Endothelial cell of umbilical vein (primary cell): ENCODE measurements around the gene KRT81.

Experiments used
- GATA2 ChIP-seq: IDR thresholded peaks from 2 replicates; pipeline ENCODE4 v1.7.0; 2011; ENCODE audit warnings: low read depth, mild to moderate bottlenecking, moderate library complexity, mixed read lengths, low read length; ENCODE audit not compliant: insufficient read length, insufficient read depth
- POLR2AphosphoS5 ChIP-seq: IDR thresholded peaks from 2 replicates; pipeline ENCODE4 v1.6.1; 2012; ENCODE audit warnings: low read depth, mild to moderate bottlenecking, control low read depth, low read length, moderate library complexity; ENCODE audit not compliant: insufficient read depth

- no peak for TF ChIP-seq POLR2AphosphoS5
- no peak for TF ChIP-seq GATA2
Observed at GRCh38 chr12:52255926-52256583, 35.3 kb downstream of the KRT81 start.
